GM23248 (cell line): ENCODE measurements around the gene ADGRD2.

ENCODE experiments used
- EZH2 ChIP-seq: fragments of 200-600 bp; sonication (generic); IDR thresholded peaks from 2 replicates; pipeline ENCODE4 v1.6.1; 2018; ENCODE audit warnings: antibody characterized with exemption, mild to moderate bottlenecking; ENCODE audit not compliant: insufficient read depth, poor library complexity, severe bottlenecking
- EZH2phosphoT487 ChIP-seq: fragments of 200-600 bp; sonication (generic); IDR thresholded peaks from 2 replicates; pipeline ENCODE4 v1.6.1; 2018; ENCODE audit warnings: antibody characterized with exemption, moderate library complexity, mild to moderate bottlenecking, low read depth; ENCODE audit not compliant: insufficient read depth

DNA sequence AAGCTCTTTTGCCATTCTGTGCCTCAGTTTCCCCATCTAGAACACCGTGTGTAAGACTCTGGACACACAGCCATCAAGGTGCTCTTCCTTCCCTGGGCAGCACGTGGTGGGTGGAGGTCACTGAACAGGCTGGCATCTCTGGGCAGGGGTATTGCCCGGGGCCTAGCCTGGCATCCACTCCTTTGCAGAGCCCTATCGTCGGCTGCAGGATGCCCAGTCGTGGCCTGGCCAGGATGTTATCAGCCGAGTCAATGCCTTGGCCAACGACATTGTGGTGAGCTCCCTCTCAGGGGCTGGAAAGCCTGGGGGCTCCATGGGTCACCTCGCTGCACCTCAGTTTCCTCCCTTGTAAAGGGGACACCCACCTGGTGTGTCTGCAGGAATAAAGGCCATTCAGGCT lies 4.0 kb downstream of the ADGRD2 start:
- TF ChIP-seq EZH2phosphoT487 (no peak), EZH2 (no peak)
